NT2/D1 (cell line): ENCODE measurements around the gene FBXO8.

Experiments used
- YY1 ChIP-seq: IDR thresholded peaks from 2 replicates; pipeline ENCODE4 v1.6.1; 2011; ENCODE audit not compliant: insufficient read length, insufficient read depth
- ZNF274 ChIP-seq: IDR thresholded peaks from 2 replicates; pipeline ENCODE4 v1.6.1; 2011; ENCODE audit warnings: mild to moderate bottlenecking, low read depth, low read length

DNA sequence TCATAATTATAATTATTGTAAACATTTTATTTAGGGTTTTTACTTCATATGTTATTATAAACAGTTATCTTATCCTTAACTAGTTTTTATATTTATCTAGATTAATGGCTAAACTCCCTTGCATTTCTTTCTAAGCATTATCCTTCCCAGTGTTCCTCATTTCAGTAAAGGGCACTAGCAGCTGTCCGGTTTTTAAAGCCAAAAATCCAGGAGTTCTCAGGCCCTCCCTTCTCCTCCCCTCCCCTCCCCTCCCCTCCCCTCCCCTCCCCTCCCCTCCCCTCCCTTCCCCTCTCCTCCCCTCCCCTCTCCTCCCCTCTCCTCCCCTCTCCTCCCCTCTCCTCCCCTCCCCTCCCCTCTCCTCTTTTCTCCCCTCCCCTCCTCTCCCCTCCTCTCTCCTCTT lies 58.9 kb downstream of the FBXO8 start:
- TF ChIP-seq ZNF274: no peak
- TF ChIP-seq YY1: no peak
